ENCODE results near the gene EPAS1. TPM values are rescaled to one million over a fixed set of nuclear protein-coding genes. Genes with fewer than 3 reads are reported as not detected.

The EPAS1 gene
- total and polyA plus RNA-seq, 2 of the 8 experiments (the other 6 are each of a cell fraction or from before 2014, with no cell fraction given) = 2.0 to 4.9 TPM

DNA sequence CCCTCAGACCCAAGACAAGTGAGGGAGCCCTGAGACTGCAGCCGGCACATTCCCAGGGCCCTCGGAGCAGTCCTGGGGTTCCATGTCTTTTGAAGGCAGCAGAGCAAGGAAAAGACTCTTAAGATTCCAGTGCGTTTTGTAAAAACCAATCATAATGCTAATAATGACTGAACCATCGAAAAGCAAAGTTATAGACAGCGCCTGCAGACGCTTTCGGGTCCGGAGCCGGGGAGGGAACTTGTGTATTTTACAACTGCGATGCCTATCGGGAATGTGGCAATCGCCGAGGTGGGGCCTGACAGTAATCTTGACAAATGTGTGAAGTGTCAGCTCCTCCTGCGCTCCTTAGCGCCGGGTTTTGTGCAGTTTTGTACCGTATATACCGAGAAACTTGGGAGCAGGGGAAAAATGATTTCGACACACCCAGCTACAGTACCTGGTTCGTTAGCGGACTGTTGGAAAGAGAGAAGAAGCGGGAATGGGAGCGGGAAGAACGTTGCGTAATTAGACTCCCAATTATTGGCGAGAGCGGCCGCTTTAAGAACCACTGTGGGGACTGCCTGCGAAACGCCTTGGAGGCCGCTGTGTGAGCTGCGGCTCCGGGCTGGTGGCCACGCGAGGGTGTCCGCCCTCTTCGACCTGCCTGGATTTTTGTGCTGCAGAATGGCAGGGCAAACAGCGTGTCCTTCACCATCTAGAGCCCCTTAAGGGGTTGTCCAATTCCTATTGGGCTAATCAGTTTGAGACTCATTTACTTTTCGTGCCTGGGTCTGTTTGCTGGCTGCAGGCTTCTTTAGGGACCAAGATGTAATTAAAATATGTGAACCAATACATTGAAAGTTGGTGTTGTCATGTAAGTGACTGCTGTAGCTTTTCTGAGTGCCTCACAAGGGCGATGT, 2.4 kb downstream of the EPAS1 start:
- Histone ChIP-seq H3K79me1 (ENCODE audit: low read depth, low read length) (no peaks in the 10 kb centered on the region), H3K27me3 (replicated peaks in 1 of 4; ENCODE audit: control insufficient read depth in 3 of 4, extremely low read depth in 1 of 4, insufficient read depth in 3 of 4, low read length in 3 of 4) (peaks cover 43 to 66% (median 60%) of the 10 kb centered on the region in 4 experiments), H3K9ac (replicated peaks in 1 of 4; ENCODE audit: extremely low read depth in 1 of 4, low read depth in 3 of 4, low read length in 3 of 4) (no peak overlapping the region), H3K79me2 (ENCODE audit: control insufficient read depth in 1 of 2, insufficient read depth in 2 of 2, low read length in 2 of 2) (no peaks in the 10 kb centered on the region), H2AFZ (ENCODE audit: low read length) (no peak overlapping the region), H4K5ac (ENCODE audit: insufficient read length, low read depth, low read length) (no peak overlapping the region), H4K20me1 (replicated peaks in 1 of 2; ENCODE audit: control insufficient read depth in 1 of 2, insufficient read depth in 2 of 2, low read length in 2 of 2) (peaks cover 5 to 12% of the 10 kb centered on the region in 2 experiments), H3K4me3 (ENCODE audit: extremely low read depth in 1 of 4, insufficient read depth in 2 of 4, low read depth in 3 of 4, low read length in 4 of 4) (peak overlapping the region; percentile 16 to 70 (median 54); a peak in 7 of 8 replicates), H4K8ac (ENCODE audit: extremely low read depth, insufficient read depth, low read length) (no peak overlapping the region), H2BK12ac (ENCODE audit: low read depth, low read length) (peak overlapping the region; percentile 27; the same call in 1 of the 2 replicates), H3K36me3 (ENCODE audit: control insufficient read depth in 2 of 4, insufficient read depth in 4 of 4, low read length in 3 of 4) (no peaks in the 10 kb centered on the region; a peak in 1 of 8 replicates), H3K4me1 (replicated peaks in 1 of 4; ENCODE audit: control insufficient read depth in 3 of 4, insufficient read depth in 4 of 4, low read length in 3 of 4) (peaks cover 8 to 24% (median 11%) of the 10 kb centered on the region in 4 experiments; a peak in 6 of 7 replicates), H3K14ac (ENCODE audit: insufficient read length) (no peak overlapping the region), H3K56ac (replicated peaks; ENCODE audit: insufficient read length, low read depth, low read length) (no peak overlapping the region), H2BK120ac (replicated peaks; ENCODE audit: low read depth, low read length) (no peak overlapping the region), H2BK5ac (ENCODE audit: low read depth, low read length) (no peak overlapping the region), H3K18ac (ENCODE audit: extremely low read depth, low read length) (no peak overlapping the region), H2AK5ac (ENCODE audit: low read depth, low read length) (no peak overlapping the region), H2BK20ac (ENCODE audit: low read length) (no peak overlapping the region), H2BK15ac (ENCODE audit: low read length) (no peak overlapping the region), H4K91ac (replicated peaks; ENCODE audit: insufficient read length, low read length) (no peak overlapping the region), H3K4ac (replicated peaks; ENCODE audit: insufficient read length, low read depth, low read length) (no peak overlapping the region), H3K27ac (ENCODE audit: low read depth, low read length) (no peak overlapping the region), H3K9me3 (ENCODE audit: insufficient read depth in 2 of 2, low read depth in 1 of 2, low read length in 1 of 2) (no peaks in the 10 kb centered on the region), H3K23ac (ENCODE audit: insufficient read length) (no peak overlapping the region), H3K23me2 (ENCODE audit: low read depth, low read length) (peaks cover 28% of the 10 kb centered on the region), H3K4me2 (ENCODE audit: insufficient read depth in 1 of 2, low read depth in 2 of 2, low read length in 2 of 2) (peak overlapping the region; percentile 87 to 90)
- CTCF ChIA-PET (ENCODE audit: partially characterized antibody) = interaction anchor here (0.6 to 2.0 kb wide), 10 partner anchors 8 to 306 kb away, joined by 3 to 7 read pairs (median 3); no protein-coding TSS in a partner anchor
- POLR2A ChIA-PET (ENCODE audit: partially characterized antibody) = no interaction called here
- DNase-seq (ENCODE audit: low read depth in 1 of 2, low spot score in 2 of 2) = peak in 1 of 2 experiments; percentile 56
- 4% methylated on average over 40 of the region's 40 CpGs; no CpG with 5 or more reads in 1 of the 2 experiments for WGBS, 2 experiments (ENCODE audit: extremely low coverage in 1 of 2, insufficient coverage in 1 of 2, insufficient read length in 1 of 2, insufficient replicate concordance in 2 of 2, low coverage in 1 of 2, low lambda C conversion rate in 2 of 2, missing lambda C conversion rate in 1 of 2)
- no peak for FAIRE-seq
- TF ChIP-seq CTBP2 (IDR thresholded peaks at IDR 0.05; ENCODE audit: borderline replicate concordance, insufficient read depth, insufficient read length, low read length) (no peak), CEBPB (IDR thresholded peaks at IDR 0.05; ENCODE audit: low read depth, low read length) (peak; percentile 92), CBX5 (IDR thresholded peaks at IDR 0.05; ENCODE audit: low read depth, low read length) (no peak), HDAC2 (IDR thresholded peaks at IDR 0.05; ENCODE audit: borderline replicate concordance in 1 of 2, low read depth in 2 of 2, low read length in 2 of 2) (0 out of 4 replicates have a peak, but pooled peaks of 1 of the 2 experiments have one; percentile 8), EZH2 (IDR thresholded peaks at IDR 0.05; ENCODE audit: low read depth, low read length, severe bottlenecking) (peak; percentile 91), SUZ12 (IDR thresholded peaks at IDR 0.05; ENCODE audit: low read length) (peak; percentile 87)
- TF ChIP-seq, protein P1, sequence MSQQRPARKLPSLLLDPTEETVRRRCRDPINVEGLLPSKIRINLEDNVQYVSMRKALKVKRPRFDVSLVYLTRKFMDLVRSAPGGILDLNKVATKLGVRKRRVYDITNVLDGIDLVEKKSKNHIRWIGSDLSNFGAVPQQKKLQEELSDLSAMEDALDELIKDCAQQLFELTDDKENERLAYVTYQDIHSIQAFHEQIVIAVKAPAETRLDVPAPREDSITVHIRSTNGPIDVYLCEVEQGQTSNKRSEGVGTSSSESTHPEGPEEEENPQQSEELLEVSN (IDR thresholded peaks at IDR 0.05) = peak; percentile 90
- TF ChIP-seq, protein P2, sequence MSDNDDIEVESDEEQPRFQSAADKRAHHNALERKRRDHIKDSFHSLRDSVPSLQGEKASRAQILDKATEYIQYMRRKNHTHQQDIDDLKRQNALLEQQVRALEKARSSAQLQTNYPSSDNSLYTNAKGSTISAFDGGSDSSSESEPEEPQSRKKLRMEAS (IDR thresholded peaks at IDR 0.05) = peak; percentile 41; the same call in 1 of the 2 replicates
